ENCODE data around the gene DOCK4.

DNA sequence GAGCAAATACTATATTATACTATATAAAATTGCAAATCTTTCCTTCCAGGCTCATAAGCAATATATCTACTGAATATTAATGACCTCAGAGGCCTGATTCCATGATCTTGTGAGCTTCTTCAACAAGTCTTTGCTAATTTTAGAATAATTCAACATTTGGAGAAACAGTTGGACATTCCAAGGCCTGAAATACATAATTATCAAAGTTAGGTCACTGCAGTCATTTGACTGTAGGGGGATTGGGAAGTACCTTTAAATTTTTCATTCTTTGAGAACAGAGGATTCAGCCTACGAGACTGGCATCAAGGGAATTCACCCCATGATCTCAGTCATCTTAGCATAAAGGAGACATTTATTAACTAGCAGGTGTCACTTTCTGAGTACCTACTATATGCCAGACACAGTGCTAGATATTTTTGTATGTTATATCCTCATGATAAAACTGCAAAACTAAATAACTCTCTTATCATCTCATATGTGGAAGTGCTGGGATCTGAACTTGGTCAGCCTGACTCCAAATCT lies 85.4 kb downstream of the DOCK4 start:
- no peak for TF ChIP-seq POLR2A (IDR thresholded peaks at IDR 0.05)
- TF ChIP-seq, protein P1, sequence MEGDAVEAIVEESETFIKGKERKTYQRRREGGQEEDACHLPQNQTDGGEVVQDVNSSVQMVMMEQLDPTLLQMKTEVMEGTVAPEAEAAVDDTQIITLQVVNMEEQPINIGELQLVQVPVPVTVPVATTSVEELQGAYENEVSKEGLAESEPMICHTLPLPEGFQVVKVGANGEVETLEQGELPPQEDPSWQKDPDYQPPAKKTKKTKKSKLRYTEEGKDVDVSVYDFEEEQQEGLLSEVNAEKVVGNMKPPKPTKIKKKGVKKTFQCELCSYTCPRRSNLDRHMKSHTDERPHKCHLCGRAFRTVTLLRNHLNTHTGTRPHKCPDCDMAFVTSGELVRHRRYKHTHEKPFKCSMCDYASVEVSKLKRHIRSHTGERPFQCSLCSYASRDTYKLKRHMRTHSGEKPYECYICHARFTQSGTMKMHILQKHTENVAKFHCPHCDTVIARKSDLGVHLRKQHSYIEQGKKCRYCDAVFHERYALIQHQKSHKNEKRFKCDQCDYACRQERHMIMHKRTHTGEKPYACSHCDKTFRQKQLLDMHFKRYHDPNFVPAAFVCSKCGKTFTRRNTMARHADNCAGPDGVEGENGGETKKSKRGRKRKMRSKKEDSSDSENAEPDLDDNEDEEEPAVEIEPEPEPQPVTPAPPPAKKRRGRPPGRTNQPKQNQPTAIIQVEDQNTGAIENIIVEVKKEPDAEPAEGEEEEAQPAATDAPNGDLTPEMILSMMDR (IDR thresholded peaks at IDR 0.05) = no peak
